ENCODE data around the gene NRG2. TPM values are rescaled to one million over a fixed set of nuclear protein-coding genes. Genes with fewer than 3 reads are reported as not detected.

NRG2 gene
- total and polyA plus RNA-seq, 2 donors (not counting 3 experiments of a cell fraction or from before 2014, with no cell fraction given), result 0.26 to 0.42 TPM

DNA sequence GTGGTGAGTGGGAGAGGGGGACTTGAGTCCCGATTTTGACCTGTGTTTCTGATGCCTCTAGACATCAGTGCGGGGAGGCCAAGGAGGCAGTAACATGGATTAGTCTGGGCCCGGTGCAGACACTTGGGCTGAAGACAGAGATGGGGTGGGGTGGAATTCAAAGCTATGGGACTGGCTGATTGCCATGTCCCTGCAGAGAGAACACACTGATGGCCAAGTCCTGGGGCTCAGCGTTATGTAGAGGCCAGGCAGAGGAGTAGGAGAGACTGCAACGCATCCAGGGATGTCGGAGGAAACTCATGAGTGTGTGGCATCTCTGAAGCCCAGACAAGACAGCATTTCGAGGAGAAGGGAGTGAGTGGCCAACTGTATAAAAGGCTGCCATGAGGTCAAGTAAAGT is 217.4 kb downstream of the NRG2 start:
- Histone ChIP-seq H3K27ac (ENCODE audit: insufficient read depth, low read depth, low read length) (no peak overlapping the region), H3K79me2 (ENCODE audit: control insufficient read depth, insufficient read depth, low read length) (no peaks in the 10 kb centered on the region), H3K9me1 (replicated peaks; ENCODE audit: control insufficient read depth, extremely low read depth, insufficient read depth, low read length) (no peaks in the 10 kb centered on the region), H3K4me2 (ENCODE audit: insufficient read depth, low read length) (no peak overlapping the region), H3K27me3 (ENCODE audit: control insufficient read depth in 2 of 2, insufficient read depth in 2 of 2, low read length in 2 of 2) (no peaks in the 10 kb centered on the region), H3K9ac (replicated peaks; ENCODE audit: extremely low read depth, insufficient read depth, low read length) (no peak overlapping the region), H3K4me3 (replicated peaks in 1 of 3; ENCODE audit: insufficient read depth in 1 of 3, low read depth in 1 of 3, low read length in 3 of 3) (no peak overlapping the region), H3K9me3 (replicated peaks; ENCODE audit: control insufficient read depth, insufficient read depth, low read length) (no peaks in the 10 kb centered on the region), H3K36me3 (ENCODE audit: control insufficient read depth in 2 of 2, extremely low read depth in 1 of 2, insufficient read depth in 2 of 2, low read length in 2 of 2) (no peaks in the 10 kb centered on the region), H4K20me1 (replicated peaks; ENCODE audit: control insufficient read depth, extremely low read depth, insufficient read depth, low read length) (no peaks in the 10 kb centered on the region), H3K4me1 (ENCODE audit: control insufficient read depth, extremely low read depth, insufficient read depth, low read length) (no peaks in the 10 kb centered on the region), H2AFZ (ENCODE audit: low read depth, low read length) (no peak overlapping the region)
- DNase-seq (ENCODE audit: low read depth, low spot score) (no peak), FAIRE-seq (no peak)
- ChIA-PET POLR2A (no interaction called here), CTCF (interaction anchor here (1.0 kb wide), 1 partner anchor 9 kb away, joined by 3 read pairs; no protein-coding TSS in a partner anchor)
- intact Hi-C loops (cut with micrococcal nuclease) (no loop called here), dilution Hi-C loops (cut with MboI; ENCODE audit: extremely low pct_ligation_motif_present, low sequenced_read_pairs) (no loop called here)
- TF ChIP-seq POLR2A (IDR thresholded peaks at IDR 0.05; ENCODE audit: low read depth, low read length) (no peak), POLR2AphosphoS5 (IDR thresholded peaks at IDR 0.05; ENCODE audit: insufficient read depth, low read depth, low read length) (no peak), GATA2 (IDR thresholded peaks at IDR 0.05; ENCODE audit: insufficient read depth, insufficient read length, low read depth, low read length) (no peak), MAX (IDR thresholded peaks at IDR 0.05; ENCODE audit: insufficient read depth, insufficient read length) (no peak), FOS (IDR thresholded peaks at IDR 0.05; ENCODE audit: borderline replicate concordance, insufficient read depth, low read length) (no peak), MYC (IDR thresholded peaks at IDR 0.05; ENCODE audit: low read depth, low read length) (no peak), JUN (IDR thresholded peaks at IDR 0.05; ENCODE audit: borderline replicate concordance, insufficient read depth, insufficient read length, low read depth) (no peak), EZH2 (IDR thresholded peaks at IDR 0.05; ENCODE audit: borderline replicate concordance, low read depth, low read length, severe bottlenecking) (no peak), CTCF (IDR thresholded peaks at IDR 0.05; ENCODE audit: extremely low read depth in 1 of 2, insufficient read depth in 1 of 2, low read depth in 1 of 2, low read length in 2 of 2) (no peak)
- BruUV-seq (replicated peaks), result no TSS peak

Measured in endothelial cell of umbilical vein (primary cell).